Activated CD8-positive, alpha-beta memory T cell treated with anti-CD3 and anti-CD28 coated beads for 48 hours (primary cell): ENCODE measurements around the gene RAP1GDS1.

Experiments used
- DNase-seq, 3 experiments: peaks; one replicate each; pipeline ENCODE4 v3.0.0-alpha.2; 2020; ENCODE audit warnings: low read depth in 2 of 3, low spot score in 2 of 3

RAP1GDS1 gene

DNA sequence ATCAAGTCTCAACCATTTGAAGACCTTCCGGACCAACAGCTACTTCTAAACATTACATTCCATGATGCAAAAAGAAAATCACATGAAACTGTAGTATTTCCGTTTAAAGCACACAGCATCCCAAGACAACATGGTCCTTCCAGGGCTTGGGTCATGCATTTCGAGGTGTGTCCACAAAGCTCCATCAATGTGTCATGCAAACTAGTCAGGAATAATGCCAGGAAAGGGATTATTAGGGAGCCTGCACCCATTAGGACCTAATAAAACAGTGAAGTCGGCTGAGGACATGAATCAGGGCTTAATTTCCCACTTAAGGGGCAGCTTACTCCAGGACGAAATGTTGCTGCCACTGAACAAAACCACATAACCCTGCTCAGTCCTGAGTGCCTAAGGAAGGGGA, 219.4 kb downstream of the RAP1GDS1 start:
- no peak for DNase-seq

DNA sequence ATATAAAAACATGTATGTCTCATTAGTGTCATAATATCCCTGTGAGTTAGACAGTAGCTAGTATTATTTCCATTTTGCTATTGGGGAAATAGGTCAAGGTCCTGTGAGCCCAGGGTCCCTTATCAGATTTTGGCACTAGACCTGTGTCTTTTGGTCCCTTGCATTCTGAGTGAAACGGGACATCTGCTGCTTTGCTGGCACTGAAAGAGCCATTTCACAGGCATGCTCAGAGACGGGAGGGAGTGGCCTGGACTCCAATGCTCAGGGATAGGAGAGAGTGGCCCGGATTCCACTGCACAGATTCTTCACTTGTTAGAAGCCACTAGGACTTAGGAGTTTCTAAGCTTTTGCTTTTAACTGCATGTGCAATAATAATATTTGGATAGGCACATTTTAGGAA, 220.0 kb downstream of the RAP1GDS1 start:
- no peak for DNase-seq

DNA sequence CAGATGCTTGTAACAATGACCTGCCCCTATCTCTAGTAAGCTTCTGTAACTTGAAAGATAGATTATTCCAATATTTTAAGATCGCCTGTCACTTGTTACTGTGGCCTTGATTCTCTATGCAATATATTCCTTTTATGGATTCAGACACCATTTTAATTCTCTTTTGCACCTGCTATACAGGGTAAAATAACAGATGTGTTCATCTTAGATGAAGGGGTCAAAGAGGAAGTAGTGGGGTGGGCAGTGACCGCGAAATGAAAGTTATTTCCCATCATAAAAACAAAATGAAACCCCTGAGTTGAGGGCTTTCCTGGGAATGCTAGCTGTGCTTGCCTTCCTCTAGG, 221.3 kb downstream of the RAP1GDS1 start:
- DNase-seq = no peak

DNA sequence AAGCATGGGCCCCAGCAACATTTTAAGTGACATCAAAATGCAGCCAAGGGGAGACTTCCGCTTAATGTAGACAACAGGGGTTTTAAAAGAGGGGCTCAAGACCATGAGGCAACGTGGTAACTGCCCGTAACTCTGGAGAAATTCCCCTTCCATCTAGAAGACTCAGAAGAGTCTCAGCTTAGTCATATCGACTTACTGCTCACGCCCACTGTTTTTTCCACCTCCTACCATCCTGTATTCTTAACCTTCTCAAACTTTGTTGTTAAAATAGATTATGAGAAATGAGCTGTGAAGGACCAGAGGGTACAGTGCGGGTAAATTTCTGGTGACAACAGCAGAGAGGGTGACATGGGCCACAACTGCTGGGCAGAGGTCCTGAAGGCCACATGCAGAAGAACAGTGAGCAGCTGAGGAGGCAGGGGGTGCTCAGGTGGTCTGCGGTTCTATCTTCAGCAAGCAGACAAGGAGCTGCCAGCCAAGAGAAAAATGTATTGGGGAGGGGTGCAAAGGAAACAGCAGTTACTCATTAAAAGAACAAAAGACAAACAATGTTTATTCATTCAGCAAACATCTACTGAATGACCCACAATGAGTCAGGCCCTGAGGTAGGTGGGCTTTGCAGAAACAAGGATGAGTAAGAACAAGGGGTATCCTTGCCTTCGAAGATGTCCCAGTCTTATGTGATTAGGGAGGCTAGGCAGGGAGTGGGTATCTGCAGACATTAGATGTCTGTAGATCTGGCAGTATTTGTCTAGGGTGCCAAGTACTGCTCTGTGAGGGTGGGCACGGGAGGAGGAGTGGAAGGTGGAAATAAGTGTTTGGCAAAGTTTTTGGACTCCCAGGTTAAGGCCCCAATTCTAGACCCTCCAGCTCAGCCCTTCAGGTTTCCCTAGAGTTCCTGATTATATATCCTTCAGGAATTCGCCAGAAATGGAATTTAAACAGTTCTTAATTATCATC, 221.9 kb downstream of the RAP1GDS1 start:
- peak; percentile 9 to 15 (median 13) for DNase-seq

DNA sequence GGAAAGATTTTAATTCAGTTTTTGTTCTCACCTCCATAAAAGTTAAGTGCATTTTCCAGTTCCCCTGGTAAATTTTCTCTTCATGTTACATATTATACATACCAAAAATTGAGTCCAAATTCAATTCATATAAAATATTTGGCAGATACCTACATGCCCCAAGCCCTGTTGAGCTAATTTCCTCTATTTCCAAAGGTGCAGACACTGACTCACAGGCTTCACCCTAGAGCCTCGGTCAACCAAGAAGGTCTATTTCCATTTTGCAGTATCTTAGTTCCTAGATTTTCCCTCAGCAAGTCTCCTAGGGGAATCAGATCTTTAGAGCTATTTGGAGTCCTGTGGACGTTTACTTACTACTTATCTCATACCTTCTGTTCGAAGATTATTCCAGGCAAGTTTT, 222.8 kb downstream of the RAP1GDS1 start:
- no peak for DNase-seq

DNA sequence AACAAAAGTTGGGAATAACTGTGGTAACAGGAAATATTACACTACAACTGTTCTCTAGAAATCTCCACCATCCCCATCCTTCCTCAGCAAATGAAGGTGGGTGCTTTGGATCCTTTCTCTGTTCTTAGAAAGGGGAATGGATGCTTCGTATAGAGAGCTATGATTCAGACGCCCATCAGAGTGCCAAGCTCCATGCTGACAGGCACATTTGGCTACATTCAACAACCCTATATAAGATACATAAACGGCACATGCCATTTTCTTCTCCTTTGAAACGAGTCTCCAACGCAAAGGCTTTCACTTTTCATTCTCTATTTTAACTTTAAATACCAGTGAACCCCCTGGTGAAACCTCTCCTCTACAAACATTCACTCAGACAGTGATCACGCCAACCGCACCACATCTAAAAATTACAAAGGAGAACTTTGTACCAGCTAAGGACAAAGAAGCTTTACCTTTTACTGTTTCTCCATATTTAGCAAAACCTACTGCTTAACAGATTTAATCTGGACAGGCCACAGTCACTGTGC, 224.7 kb downstream of the RAP1GDS1 start:
- no peak for DNase-seq

DNA sequence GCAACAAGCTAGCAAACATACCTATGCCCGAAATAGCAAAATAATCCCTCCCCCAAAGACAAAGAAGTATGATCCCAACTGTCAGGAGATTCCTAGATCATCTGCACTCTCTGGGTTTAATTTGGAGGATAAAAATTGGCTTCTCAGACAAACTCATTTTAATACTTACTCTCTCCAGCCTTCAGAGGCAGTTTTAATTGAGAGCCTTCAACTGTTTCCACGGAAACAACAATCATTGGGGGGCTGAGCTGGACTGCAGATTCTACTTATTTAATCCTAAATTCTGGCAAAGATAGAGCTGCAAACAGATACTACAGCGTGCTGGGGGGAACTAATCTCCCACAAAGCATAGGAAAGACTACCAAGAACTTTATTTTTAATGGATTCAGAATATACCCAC, 229.1 kb downstream of the RAP1GDS1 start:
- no peak for DNase-seq

DNA sequence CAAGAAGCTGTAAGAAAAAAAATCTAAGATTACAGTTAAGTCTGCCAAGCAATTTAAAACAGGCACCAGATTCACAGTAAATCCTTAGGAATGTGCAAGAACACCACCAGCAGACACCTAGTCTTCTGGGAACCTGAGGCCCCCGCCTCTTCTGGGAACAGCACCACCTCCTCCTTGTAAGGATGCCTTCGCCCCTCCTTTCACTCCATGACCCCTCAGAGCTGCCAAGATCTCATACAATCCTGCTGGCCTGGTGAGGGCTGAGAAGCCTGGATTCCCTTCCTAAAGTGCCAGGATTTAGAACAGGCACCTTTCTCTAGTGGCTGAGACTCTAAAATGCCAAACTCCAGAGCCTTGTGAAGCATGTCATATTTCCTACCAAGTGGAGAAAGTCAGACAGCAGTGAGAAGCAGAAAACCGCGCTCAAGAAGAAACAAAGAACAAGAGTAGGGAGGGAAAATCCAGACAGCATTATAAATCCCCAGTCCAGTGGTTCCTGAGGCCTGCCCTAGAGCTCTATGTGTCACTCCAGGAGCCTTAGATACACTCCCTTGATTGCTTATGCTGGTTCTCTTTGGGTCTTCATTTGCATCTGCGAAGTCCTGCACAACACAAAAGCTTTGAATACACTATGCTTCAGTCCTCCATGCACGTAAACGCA, 230.8 kb downstream of the RAP1GDS1 start:
- no peak for DNase-seq

DNA sequence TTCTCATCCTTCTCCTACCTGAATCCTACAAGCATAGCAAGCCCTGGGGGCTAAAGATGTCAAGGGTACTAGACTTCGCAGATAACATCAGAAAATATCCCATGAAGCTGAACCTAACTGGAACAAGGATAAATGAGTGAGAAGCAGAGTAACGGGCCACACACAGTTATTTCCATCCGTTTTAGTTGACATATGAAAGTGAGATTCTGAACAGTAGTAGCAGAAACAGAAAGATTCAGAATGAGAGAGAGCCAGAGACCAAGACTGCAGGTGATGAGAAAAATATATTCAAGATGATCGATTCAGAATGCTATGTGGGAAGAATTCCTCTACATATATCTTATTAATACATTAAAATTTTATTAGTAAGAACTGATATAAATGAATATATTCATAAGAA, 232.1 kb downstream of the RAP1GDS1 start:
- no peak for DNase-seq
